Loucy (cell line): ENCODE results near the gene ZNF648.
"Not testable (repeated sequence)": the region's sequence is repeated elsewhere in the genome, so short reads cannot be mapped to it uniquely, and the experiment has no call there.

Experiments
- H2AFZ ChIP-seq: fragments of 200-600 bp; sonication (generic); 2 replicates; pipeline ENCODE4 v1.6.0; 2016; ENCODE audit warnings: antibody characterized with exemption, mild to moderate bottlenecking, low read length, moderate library complexity
- H3F3A ChIP-seq: fragments of 200-600 bp; 2 replicates; pipeline ENCODE4 v1.6.0; 2016; ENCODE audit warnings: antibody characterized with exemption, low read depth, mild to moderate bottlenecking
- H3K27me3 ChIP-seq: fragments of 200-600 bp; sonication (generic); 2 replicates; pipeline ENCODE4 v1.6.1; 2014; ENCODE audit warnings: low read length, mild to moderate bottlenecking; ENCODE audit not compliant: insufficient read depth, poor library complexity, severe bottlenecking
- H3K36me3 ChIP-seq: fragments of 200-600 bp; sonication (generic); 2 replicates; pipeline ENCODE4 v1.6.1; 2016; ENCODE audit warnings: low read length; ENCODE audit not compliant: insufficient read depth
- H3K4me1 ChIP-seq: fragments of 200-600 bp; sonication (generic); 2 replicates; pipeline ENCODE4 v1.5.1; 2014; ENCODE audit warnings: low read length, mild to moderate bottlenecking; ENCODE audit not compliant: insufficient read depth, poor library complexity, severe bottlenecking
- H3K4me2 ChIP-seq: fragments of 200-600 bp; sonication (generic); 2 replicates; pipeline ENCODE4 v1.6.0; 2014; ENCODE audit warnings: antibody characterized with exemption, low read length, low read depth, mild to moderate bottlenecking; ENCODE audit not compliant: poor library complexity, severe bottlenecking
- H3K4me3 ChIP-seq: fragments of 200-600 bp; sonication (generic); 2 replicates; pipeline ENCODE4 v1.5.1; 2014; ENCODE audit warnings: low read length, mild to moderate bottlenecking, mixed read lengths; ENCODE audit not compliant: poor library complexity, severe bottlenecking
- H3K79me2 ChIP-seq: fragments of 200-600 bp; sonication (generic); 2 replicates; pipeline ENCODE4 v1.6.1; 2014; ENCODE audit warnings: low read length; ENCODE audit not compliant: insufficient read depth
- H3K9ac ChIP-seq: fragments of 200-600 bp; sonication (generic); 2 replicates; pipeline ENCODE4 v1.6.0; 2014; ENCODE audit warnings: mild to moderate bottlenecking, low read depth, low read length, moderate library complexity; ENCODE audit not compliant: poor library complexity, severe bottlenecking
- H3K9me2 ChIP-seq: fragments of 200-600 bp; sonication (generic); replicated peaks from 2 replicates; pipeline ENCODE4 v1.6.1; 2016; ENCODE audit warnings: low read depth, low read length, mixed read lengths
- H3K9me3 ChIP-seq: fragments of 200-600 bp; sonication (generic); 2 replicates; pipeline ENCODE4 v1.6.1; 2014; ENCODE audit warnings: mild to moderate bottlenecking, antibody characterized with exemption, low read length, low read depth; ENCODE audit not compliant: insufficient read depth
- H4K20me1 ChIP-seq: fragments of 200-600 bp; sonication (generic); 2 replicates; pipeline ENCODE4 v1.6.0; 2014; ENCODE audit warnings: antibody characterized with exemption, low read length, mild to moderate bottlenecking; ENCODE audit not compliant: insufficient read depth, poor library complexity, severe bottlenecking
- CTCF ChIP-seq: fragments of 200-600 bp; sonication (generic); conservative IDR thresholded peaks from 2 replicates; pipeline ENCODE4 v1.5.1; 2014; ENCODE audit warnings: mild to moderate bottlenecking, antibody characterized with exemption, low read length
- EZH2phosphoT487 ChIP-seq: fragments of 200-600 bp; IDR thresholded peaks from 2 replicates; pipeline ENCODE4 v1.6.1; 2018; ENCODE audit warnings: antibody characterized with exemption, mild to moderate bottlenecking, moderate library complexity, borderline replicate concordance

ZNF648 gene

GRCh38 chr1:182046763-182047162 lies 14.7 kb downstream of the ZNF648 start:
- TF ChIP-seq CTCF (no peak), EZH2phosphoT487 (no peak)
- H3K4me1 ChIP-seq, result no peaks in the 10 kb centered on the region
- H3K9me2 ChIP-seq, result no peaks in the 10 kb centered on the region
- no peaks in the 10 kb centered on the region for H4K20me1 ChIP-seq
- H3K4me3 ChIP-seq, result no peak overlapping the region
- H3K27me3 ChIP-seq, result no peaks in the 10 kb centered on the region
- peak overlapping the region; percentile 20 for H3K4me2 ChIP-seq
- no peaks in the 10 kb centered on the region for H3K79me2 ChIP-seq
- no peaks in the 10 kb centered on the region for H3K36me3 ChIP-seq
- 0 out of 2 replicates have a peak, but pooled peaks cover 2% of the 10 kb centered on the region for H3F3A ChIP-seq
- H3K9me3 ChIP-seq, result peaks cover 5% of the 10 kb centered on the region; the same call in 1 of the 2 replicates
- no peak overlapping the region for H2AFZ ChIP-seq
- H3K9ac ChIP-seq, result no peak overlapping the region

DNA sequence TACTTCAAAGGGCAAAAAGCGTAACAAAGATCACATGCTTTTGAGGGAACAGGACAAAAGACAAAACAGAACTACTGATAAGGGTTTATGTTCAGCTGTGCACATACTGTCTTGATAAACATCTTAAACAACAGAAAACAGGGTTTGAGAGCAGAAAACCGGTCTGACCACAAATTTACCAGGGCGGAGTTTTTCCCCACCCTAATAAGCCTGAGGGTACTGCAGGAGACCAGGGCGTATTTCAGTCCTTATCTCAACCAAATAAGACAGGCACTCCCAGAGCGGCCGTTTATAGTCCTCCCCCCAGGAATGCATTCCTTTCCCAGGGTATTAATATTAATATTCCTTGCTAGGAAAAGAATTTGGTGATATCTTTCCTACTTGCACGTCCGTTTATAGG lies 16.0 kb downstream of the ZNF648 start:
- not testable (repeated sequence) for H3F3A ChIP-seq, H3K9ac ChIP-seq, H3K27me3 ChIP-seq, H3K79me2 ChIP-seq, H3K4me1 ChIP-seq, H3K4me2 ChIP-seq, H3K9me2 ChIP-seq, H3K36me3 ChIP-seq, H3K9me3 ChIP-seq, H4K20me1 ChIP-seq, H2AFZ ChIP-seq, H3K4me3 ChIP-seq

GRCh38 chr1:182041615-182042014 lies 19.9 kb downstream of the ZNF648 start:
- H3K27me3 ChIP-seq, result no peaks in the 10 kb centered on the region
- H3K9me3 ChIP-seq, result peaks cover 5% of the 10 kb centered on the region; the same call in 1 of the 2 replicates
- 0 out of 2 replicates have a peak, but pooled peaks cover 2% of the 10 kb centered on the region for H3F3A ChIP-seq
- no peaks in the 10 kb centered on the region for H3K36me3 ChIP-seq
- no peaks in the 10 kb centered on the region for H3K79me2 ChIP-seq
- H3K9me2 ChIP-seq, result no peaks in the 10 kb centered on the region
- H2AFZ ChIP-seq, result no peak overlapping the region
- H4K20me1 ChIP-seq, result no peaks in the 10 kb centered on the region
- no peak overlapping the region for H3K9ac ChIP-seq
- H3K4me2 ChIP-seq, result no peak overlapping the region
- peaks cover 2% of the 10 kb centered on the region for H3K4me1 ChIP-seq
- TF ChIP-seq CTCF, result no peak
- TF ChIP-seq EZH2phosphoT487, result no peak
- no peak overlapping the region for H3K4me3 ChIP-seq

- no peaks in the 10 kb centered on the region for H4K20me1 ChIP-seq
These were observed 23.3 kb downstream of the ZNF648 start for GRCh38 chr1:182038220-182038619.

More at GRCh38 chr1:182038220-182038619, 23.3 kb downstream of the ZNF648 start:
- Histone ChIP-seq H3K9ac (no peak overlapping the region), H3K79me2 (no peaks in the 10 kb centered on the region), H3F3A (0 out of 2 replicates have a peak, but pooled peaks cover 2% of the 10 kb centered on the region), H3K4me1 (peaks cover 9% of the 10 kb centered on the region), H3K27me3 (no peaks in the 10 kb centered on the region), H3K9me2 (no peaks in the 10 kb centered on the region), H3K9me3 (no peaks in the 10 kb centered on the region), H3K4me2 (no peak overlapping the region), H3K36me3 (no peaks in the 10 kb centered on the region), H2AFZ (no peak overlapping the region), H3K4me3 (no peak overlapping the region)
- no peak for TF ChIP-seq CTCF
- TF ChIP-seq EZH2phosphoT487, result no peak
